Measurements from ENCODE around the gene PTPN23.

The PTPN23 gene

GRCh38 chr3:47420511-47421484 is 40.0 kb downstream of the PTPN23 start:
- peak; percentile 95 for DNase-seq (ENCODE audit: low spot score)

DNA sequence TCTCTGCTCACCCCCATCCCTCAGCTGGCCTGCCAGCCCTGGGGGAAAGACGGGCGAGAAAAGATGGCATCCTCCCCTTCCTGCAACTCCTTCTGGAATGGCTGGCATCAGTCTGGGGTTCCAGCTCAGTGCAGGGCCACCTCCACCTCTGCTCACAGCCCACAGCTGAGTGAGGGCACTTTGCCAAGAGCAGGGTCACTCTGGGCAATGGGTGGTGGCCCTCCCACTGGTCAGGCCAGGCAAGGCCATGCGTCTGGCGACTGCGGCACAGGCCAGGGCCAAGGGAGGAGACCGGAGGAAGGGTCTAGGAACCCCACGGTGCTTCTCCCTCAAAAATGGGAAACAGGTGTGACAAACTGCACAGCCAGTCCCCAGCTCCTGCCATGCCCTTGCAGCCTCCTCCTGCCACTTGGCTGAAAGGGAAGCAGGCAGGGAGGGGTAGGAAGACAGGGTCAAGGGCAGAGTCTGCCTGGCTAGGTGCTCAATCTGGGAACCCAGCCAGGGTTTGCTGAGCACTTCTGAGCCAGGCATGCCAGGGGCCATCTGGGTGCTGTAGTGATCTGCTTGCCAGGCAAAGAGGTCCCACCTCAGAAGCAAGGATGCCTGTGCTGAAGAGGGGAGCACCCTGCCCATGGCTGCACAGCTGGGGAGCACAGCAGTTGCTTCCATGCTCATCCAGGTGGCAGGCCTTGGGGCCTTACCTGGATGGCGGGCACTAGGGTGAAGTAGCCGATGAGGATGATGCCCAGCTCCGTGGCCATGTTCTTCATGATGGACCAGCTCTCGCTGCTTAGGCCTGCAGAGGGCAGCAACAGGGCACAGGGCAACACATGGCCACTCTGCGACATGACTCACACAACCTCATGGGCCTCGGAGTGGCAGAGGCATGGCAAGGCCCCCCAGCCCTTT is 41.2 kb downstream of the PTPN23 start:
- DNase-seq (ENCODE audit: low spot score): peak; percentile 46

- DNase-seq (ENCODE audit: low spot score): no peak
These were observed 41.9 kb downstream of the PTPN23 start for GRCh38 chr3:47422743-47423142.

DNA sequence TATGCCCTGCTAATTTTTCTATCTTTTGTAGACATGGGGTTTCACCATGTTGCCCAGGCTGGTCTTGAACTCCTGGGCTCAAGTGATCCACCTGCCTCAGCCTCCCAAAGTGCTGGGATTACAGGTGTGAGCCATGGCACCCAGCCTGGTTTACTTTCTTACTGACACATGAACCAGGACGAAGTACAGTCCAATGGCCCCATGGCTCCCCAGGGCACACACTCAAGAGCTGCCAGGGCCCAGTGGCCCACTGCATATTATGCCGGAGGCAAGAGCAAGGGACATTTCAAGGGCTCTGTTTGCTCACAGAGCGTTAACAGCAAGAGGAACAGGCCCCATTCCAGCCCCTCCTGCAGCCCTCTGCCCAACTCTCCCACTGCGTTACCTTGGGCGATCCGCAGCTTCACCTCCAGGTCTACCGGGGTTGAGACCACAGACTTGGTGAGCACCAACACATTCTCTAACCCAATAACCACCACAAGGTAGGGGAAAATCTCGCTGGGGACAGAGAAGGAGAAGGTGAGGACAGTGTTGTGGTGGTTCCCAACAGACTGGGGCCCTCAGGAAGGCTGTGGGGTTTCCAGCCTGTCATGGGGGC is 42.8 kb downstream of the PTPN23 start:
- DNase-seq (ENCODE audit: low spot score): peak; percentile 2

GRCh38 chr3:47424434-47425382 is 43.9 kb downstream of the PTPN23 start:
- DNase-seq (ENCODE audit: low spot score): peak; percentile 6

GRCh38 chr3:47425383-47425778 is 44.6 kb downstream of the PTPN23 start:
- no peak for DNase-seq (ENCODE audit: low spot score)

DNA sequence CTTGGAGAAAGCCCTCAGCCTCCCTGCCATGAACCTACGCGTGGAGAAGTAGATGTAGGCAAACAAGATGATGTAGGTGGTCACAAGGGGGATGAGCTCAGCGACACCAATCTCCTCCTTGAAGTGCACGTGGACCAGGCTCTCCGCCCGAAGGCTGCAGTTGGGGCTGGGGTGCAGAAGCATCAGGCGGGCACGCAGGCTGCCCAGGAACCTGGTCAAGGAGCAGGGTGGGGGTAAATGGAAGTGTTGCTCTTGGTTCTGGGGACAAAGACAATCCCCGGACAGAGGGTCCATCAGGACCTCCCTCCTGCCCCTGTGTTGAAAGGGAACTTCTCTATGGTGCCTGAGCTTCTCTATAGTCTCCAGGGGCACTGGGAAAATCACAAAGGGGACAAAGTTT is 45.1 kb downstream of the PTPN23 start:
- DNase-seq (ENCODE audit: low spot score): peak; percentile 2

- no peak for DNase-seq (ENCODE audit: low spot score)
These were observed 47.0 kb downstream of the PTPN23 start for GRCh38 chr3:47427866-47428265.

DNA sequence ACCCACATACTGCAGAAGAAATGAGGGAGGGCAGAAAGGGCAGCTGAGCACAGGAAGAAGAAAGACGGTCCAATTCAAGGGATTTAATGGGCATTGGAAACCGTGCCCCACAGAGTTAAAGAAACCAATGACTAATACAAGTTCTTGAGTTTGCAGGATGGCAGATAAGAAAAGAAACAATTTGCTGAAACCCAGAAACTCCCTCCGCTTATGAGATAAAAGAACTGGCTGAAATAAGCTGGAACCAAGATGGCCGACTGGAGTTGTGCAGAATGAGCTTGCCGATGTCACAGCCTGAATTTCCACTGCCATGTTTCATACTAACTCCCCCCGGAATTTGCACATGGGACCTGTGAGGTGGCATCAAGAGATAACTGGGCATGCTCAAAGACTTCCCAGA is 47.8 kb downstream of the PTPN23 start:
- no peak for DNase-seq (ENCODE audit: low spot score)

GRCh38 chr3:47429476-47430270 is 48.9 kb downstream of the PTPN23 start:
- DNase-seq (ENCODE audit: low spot score): no peak

DNA sequence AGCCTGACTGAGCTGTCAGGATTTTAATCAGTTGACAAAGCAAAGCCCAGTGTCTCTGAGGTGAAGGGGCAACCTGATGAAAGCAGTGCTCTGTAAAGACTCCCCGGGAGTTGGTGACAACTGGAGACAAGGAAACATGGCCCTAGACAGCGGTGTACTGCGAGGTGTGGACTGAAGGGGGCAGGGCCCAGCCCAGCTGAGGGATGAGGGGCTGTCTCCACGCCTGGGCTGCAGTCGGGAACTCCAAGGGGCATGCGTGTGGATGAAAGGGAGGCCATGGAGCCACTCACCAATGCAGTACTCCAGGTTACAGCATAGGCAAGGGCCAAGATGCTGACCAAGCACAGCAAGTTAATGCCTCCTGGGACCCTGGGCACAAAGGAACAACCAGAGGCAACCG is 49.8 kb downstream of the PTPN23 start:
- no peak for DNase-seq (ENCODE audit: low spot score)

GRCh38 chr3:47431225-47431624 is 50.4 kb downstream of the PTPN23 start:
- DNase-seq (ENCODE audit: low spot score): no peak

DNA sequence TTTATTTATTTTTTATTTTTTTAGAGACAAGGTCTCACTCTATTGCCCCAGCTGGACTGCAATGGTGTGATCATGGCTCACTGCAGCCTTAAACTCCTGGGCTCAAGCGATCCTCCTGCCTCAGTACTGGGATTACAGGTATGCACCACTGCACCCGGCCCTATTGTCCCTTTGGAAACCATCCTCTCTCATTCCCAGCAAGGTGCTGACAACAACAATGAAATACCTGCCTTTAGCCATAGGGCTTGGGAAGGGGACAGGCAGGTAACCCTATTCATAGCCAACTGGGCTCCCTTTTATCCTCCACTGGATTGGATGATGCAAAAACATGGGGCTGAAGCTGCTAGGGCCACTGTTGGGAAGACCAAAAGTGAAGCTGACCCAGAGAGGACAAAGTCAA is 51.9 kb downstream of the PTPN23 start:
- no peak for DNase-seq (ENCODE audit: low spot score)

- no peak for DNase-seq (ENCODE audit: low spot score)
These were observed 53.0 kb downstream of the PTPN23 start for GRCh38 chr3:47433796-47434195.

GRCh38 chr3:47434849-47435248 is 54.0 kb downstream of the PTPN23 start:
- no peak for DNase-seq (ENCODE audit: low spot score)

- DNase-seq (ENCODE audit: low spot score): no peak
These were observed 55.4 kb downstream of the PTPN23 start for GRCh38 chr3:47436180-47436579.

DNA sequence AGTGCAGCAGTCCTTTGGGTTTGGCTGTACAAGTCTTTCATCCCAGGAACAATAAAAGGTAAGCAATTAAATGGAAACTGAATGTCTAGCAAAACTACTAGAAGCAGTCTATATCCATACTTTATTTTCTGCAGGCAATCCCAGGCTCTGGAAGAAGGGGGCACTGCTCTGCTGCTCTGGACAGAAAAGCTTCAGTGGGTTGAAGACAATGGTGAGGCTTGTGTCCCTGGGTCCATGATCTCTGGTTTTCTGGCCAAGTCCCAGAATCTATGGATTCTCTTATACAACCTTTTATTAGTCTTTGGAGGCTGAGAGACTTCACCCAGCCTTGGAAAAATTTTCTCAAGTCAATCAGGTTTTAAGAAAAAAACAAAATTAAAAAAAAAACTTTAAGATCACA is 59.3 kb downstream of the PTPN23 start:
- DNase-seq (ENCODE audit: low spot score): no peak

DNA sequence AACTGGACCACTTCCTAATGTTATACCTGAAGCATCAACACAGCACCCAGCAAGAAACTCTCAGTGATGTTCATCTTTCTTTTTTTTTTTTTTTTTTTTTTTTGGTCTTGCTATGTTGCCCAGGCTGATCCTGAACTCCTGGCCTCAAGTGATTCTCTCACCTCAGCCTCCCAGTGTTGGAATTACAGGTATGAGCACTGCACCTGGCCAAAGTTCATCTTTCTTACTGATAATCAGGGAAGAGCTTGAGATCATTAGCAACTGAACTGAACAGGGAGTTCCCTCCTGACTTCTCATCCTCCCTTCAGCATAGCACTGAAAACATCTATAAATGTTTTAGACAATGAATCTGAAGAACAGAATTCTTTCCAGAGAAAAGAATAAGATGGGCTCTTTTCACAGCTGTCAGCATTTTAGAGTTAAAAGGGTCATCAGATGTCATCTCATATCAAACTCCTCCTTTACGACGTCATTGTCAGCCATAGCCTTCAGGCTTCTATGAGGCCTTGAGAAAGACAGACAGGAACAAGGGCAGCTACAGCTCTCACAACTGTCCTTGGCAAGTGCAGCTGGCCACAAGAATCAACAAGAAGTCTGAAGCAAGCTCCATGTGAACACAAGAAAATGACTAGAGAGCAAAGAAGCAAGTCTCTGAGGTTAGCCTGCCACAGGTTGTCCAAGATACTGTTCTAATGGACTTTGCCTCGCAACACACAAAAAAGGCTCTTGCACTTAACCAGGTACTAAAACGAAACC is 61.2 kb downstream of the PTPN23 start:
- DNase-seq (ENCODE audit: low spot score): no peak

GRCh38 chr3:47443611-47443995 is 62.8 kb downstream of the PTPN23 start:
- DNase-seq (ENCODE audit: low spot score): no peak

- DNase-seq (ENCODE audit: low spot score): no peak
These were observed 63.3 kb downstream of the PTPN23 start for GRCh38 chr3:47444103-47444502.

Measured in hepatic stellate cell (primary cell).